Activated naive CD4-positive, alpha-beta T cell treated with Interleukin-2 at 50 U/mL for 16 hours (primary cell): Measurements from ENCODE around the gene MYO3A.
A peak's percentile ranks its signal among the peaks of the same experiment; 100 is the strongest.

Source experiments
- DNase-seq: peaks from one replicate; pipeline ENCODE4 v3.0.0-alpha.2; 2020

Gene MYO3A

DNA sequence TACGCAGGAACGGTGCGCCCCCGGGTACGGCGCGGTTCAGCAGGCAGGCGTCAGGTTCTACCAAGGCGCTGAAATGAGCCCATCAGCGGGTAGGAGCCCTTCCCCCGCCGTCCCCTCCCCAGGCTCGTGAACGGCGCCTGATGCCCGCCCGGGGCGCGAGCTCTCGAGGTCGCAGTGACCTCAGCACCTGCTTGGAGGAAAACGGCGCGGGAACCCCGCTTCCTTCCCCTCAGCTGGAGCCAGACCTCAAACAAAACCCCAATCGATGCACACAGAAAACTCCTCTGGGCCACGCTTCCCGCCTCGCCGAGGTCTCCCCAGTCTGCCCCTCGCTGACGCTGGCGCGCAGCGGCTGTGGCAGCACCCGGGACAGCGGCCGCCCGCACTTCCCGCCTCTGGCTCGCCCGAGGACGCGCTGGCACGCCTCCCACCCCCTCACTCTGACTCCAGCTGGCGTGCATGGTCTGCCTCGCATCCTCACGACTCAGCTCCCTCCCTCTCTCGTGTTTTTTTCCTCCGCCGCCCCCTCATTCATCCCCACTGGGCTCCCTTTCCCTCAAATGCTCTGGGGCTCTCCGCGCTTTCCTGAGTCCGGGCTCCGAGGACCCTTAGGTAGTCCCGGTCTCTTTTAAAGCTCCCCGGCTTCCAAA, 282.0 kb downstream of the MYO3A start:
- DNase-seq: peak; percentile 6

DNA sequence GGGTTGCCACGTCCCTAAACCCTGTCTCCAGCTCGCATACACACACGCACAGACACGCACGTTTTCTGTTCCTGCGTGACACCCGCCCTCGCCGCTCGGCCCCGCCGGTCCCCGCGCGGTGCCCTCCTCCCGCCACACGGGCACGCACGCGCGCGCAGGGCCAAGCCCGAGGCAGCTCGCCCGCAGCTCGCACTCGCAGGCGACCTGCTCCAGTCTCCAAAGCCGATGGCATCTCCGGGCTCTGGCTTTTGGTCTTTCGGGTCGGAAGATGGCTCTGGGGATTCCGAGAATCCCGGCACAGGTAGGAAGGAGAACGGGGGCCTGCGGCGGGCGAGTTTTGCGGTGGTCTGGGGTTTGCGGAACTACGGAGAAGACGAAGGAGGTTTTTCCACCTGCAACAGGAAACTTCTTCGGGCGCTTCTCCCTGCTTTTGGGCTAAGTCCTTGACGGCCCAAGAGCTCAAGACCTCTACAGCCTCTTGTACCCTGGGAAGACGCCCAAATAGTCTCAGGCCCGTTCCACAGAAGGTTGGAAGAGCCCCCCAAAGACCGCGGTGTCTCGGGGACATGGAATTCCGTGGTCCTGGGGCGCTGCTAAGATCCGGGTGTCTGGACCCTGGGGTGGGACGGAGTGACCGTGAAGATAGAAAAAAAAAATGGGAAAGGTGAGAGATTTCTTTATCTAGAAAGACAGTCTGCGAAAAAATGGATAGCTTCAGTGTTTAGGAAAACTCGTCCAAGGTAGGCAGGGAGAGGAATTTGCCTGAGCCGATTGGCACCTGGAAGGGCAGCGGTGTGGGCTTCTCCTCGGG, 282.8 kb downstream of the MYO3A start, which contains the start of gene GAD2:
GAD2 (plus strand) TSS at position 190 of the 811 bp plus-strand sequence; CDS start at position 226, 36 bp downstream.
- DNase-seq: no peak

DNA sequence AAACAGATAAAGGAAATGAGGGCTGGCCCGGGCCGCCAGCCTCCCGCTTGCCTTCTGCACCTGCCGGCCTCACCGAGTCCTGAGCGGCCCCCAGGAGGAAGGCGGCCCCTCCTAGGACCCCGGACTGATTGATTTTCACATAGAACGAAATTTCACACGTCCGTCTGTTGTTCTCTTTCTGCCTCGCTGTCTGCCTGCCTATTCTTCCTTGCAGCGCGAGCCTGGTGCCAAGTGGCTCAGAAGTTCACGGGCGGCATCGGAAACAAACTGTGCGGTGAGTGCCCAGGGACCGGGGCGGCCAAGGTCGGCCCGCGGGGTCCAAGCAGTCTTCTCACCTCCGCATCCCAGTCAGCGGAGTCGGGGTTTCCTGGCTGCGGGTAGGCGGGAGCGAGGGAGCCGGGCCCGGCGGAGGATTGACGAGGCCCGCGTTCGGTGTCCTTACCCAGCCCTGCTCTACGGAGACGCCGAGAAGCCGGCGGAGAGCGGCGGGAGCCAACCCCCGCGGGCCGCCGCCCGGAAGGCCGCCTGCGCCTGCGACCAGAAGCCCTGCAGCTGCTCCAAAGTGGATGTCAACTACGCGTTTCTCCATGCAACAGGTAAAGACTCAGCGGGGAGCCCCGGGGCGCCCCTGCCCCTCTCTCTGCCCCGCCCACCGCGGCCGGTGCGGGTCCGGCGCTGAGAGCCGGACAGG, 283.5 kb downstream of the MYO3A start:
- DNase-seq: no peak

DNA sequence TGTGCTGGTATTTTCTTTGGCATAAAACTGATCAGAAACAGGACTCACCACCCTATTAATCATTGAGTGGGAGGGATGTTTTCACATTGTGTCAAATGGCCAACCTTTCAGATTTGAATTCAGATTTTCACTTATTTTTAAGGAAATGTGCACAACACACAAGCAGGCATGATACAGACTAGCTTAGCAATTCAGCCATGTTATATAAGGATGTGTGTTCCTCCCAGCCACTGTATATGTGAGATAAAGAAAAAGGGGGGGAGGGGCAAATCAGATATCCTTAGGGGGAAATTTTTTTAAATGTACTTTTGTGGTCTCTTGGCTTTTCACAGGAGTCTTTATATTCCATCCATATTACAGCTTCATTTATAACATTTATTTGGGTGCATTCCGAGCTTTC, 285.6 kb downstream of the MYO3A start:
- DNase-seq: no peak

DNA sequence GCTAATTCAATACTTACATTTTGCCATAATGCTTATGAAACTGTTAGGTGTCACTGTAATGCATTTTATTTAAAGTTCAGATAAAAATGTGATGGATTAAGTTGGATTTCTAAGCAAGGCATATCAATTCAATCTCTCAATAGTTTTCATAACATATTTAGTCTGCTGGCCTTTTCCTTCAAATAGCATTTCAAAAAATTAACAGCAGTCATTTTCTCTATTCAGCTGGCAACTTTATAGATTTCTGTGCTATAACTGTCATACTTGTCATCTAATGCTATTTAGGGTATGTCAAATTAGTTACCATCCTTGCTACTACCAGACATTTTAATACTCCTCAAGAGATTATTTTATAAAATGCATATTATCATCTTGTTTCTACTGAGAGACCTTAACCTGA, 286.9 kb downstream of the MYO3A start:
- no peak for DNase-seq

DNA sequence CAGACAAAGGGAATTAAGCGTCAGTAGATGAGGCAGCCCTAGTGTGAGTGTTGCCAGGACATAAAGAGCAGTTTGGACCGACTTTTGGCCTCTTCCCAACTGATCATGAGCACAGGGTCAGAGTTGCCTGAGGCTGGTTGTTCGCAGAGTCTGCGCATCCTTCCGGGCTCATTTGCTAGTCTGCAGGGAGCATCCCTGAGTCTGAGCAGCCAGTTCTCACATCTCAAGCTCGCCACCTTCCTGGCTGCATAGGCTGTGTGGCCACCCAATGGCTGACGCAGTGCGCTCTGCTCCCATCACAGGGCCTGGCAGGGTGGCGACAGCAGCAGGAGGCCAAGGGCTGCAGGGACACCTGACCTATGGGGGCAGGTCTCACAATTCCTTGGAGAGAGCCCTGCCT, 287.5 kb downstream of the MYO3A start:
- DNase-seq: no peak

DNA sequence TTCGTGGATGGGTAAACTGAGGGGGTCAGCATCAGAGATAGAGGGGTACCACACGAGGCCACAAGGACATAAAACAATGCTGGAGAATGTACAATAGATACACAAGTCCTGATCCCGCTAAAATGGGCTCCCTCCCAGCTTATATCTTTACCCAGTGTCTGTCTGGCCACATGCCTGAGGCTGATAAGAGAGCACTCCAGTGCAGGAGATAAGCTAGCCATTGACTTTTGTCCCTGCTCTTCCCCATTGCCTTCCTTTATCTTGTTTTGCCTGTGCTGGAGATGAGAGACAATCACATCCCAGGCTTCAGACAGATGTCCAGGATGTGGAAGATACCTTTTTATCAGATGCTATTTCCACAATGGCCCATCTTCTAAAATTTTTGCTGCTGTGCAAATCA, 288.5 kb downstream of the MYO3A start:
- DNase-seq: no peak

DNA sequence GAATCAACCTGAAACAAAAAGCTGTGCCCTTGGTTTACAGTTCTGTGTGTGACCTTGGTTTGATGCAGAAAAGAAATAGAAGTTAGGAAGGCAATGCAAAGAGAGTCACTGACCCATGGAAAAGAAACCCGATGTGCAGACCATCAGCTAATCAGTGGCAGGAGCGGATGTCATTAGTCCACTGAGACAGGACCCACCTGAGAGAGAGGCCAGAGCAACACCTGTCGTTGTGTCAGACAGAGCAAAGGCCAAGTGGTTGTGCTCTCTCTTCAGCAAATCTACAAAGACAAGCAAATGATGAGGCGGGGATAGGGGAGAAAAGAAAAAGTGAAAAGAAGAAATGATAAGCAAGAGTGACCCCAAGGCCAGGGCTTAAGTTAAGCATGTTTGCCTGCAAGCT, 291.3 kb downstream of the MYO3A start:
- no peak for DNase-seq

DNA sequence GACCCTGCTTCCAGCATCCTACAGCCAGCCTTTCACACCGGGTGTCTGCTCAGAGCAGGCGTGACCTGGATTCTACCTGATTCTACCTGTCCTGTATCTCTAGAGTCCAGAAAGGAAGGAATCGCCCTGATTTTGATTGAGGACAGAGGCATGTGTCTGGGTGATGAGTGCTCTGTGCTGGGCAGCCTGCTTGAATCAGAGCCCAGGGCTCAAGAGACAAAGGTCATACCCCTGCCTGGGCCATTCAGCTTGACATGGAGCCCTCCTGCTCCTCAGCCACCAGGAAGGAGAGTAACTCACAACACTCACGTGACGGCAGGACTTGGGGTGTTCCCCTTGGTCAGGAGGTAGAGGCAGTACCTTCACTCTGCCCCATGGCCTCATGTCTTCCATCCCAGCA, 293.8 kb downstream of the MYO3A start:
- DNase-seq: no peak

DNA sequence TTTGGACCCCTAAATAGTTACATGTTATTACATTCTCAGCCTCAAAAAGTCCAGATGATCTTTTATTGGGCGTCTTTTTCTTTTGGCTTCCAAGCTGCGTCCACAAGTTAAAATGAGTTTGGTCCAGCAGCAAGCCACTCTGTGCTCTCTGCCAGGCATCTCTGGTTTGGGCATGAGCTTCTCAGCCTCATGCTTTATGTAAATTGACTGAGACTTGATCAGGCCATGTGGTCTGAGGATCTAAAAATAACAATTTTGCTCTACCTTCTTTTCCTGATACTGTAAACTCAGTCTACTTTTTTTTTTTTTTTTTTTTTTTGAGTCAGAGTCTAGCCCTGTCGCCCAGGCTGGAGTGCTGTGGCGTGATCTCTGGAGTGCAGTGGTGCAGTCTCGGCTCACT, 298.1 kb downstream of the MYO3A start:
- DNase-seq: no peak

DNA sequence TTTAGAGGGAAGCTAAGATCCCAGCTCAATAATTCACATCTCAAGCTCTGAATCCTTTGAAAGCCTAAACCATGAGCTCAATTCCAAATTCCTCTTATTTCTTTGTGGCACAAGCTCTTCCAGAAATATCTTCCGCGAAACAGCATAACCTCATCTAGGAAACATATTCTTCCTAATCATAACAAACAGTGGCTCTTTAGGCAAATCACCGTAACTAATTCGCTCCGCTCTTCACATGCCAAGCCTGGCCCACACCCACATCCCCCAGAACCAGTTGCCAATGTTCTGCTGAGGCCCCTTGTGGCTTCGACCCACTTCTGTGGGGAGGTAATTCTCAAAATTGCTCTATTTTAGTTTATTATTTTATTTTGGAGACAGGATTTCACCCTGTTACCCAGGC, 301.7 kb downstream of the MYO3A start:
- no peak for DNase-seq

DNA sequence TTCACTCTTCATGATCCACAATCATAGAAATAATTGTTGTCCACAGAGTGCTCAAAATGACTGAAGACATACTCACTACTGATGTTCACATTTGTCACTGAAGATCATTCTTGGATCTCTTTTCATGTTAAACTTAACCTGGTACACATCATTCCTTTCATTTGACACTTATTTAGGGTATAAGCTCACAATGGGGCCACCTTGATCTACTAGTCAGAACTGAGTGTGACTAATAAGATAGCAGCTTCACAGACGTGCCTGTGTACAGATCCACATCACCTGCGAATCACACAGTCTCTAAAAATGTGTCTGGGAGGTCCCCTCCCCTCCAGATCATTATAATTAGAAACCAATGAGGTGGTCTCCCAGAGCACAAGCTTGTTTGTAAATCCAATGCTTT, 304.3 kb downstream of the MYO3A start:
- no peak for DNase-seq

DNA sequence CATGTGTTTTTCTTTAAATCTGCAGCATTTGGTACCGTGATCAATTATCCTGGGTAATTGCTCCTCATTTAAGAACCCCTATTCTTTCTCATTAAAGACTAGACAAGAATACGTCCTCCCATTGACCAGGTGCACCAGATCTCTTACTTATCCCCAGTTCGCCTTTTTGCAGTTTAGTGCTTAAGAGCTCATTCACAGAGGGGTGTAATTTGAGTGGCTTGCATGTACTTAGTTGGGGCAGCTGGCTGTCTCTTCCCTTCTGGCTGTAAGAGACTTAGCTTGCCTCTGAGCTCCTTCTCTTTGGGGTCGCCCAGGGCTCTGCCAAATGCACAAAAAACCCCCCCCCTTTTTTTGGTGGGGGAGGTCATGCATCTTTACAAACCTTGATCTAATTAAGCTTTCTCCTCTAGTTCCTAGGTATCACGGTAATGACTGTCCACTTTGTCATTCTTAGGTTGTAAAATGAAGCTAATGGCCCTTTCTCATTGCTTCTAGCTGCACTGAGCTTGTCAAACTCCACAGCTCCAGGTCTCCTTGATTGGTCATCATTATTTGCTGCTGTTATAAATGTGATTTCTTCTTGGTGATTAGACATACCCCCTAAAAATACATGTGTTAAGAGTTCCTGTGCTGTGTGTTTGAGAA, 308.8 kb downstream of the MYO3A start:
- no peak for DNase-seq

DNA sequence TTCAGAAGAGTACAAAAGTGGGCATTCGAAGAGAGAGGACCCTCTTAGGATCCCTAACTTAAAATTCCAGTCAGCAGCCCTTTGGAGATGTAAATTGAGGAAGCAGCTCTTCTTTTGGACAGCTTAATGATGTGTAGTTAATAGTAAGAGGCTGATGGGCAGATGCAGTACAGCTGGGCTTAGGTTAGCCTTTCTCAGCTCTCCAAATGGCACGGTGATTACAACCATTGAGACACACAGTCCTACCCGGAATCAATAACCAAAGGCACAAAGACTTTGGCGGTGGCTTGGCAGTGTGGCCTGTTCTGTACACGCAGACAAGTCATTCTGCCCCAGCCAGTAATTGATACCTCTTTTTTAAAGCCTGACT, 309.3 kb downstream of the MYO3A start:
- DNase-seq: no peak

DNA sequence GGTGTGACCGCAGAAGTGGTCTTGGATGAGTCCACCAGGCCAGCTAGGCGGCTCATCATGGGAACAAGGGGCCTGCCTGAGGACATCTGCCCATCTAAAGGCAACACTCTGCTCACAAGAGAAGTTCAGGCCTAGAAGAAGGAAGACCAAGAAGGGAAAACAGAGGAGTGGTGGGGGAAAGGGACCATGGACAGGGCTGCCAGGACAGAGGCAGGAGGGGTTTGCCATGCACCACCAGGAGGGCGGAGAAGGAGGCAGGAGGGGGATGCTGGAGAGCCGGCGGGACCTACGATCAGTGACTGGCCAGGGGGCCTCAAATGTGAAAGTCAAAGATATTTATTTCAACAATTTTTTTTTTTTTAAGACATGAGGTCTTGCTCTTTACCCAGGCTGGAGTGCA, 315.7 kb downstream of the MYO3A start:
- DNase-seq: no peak

DNA sequence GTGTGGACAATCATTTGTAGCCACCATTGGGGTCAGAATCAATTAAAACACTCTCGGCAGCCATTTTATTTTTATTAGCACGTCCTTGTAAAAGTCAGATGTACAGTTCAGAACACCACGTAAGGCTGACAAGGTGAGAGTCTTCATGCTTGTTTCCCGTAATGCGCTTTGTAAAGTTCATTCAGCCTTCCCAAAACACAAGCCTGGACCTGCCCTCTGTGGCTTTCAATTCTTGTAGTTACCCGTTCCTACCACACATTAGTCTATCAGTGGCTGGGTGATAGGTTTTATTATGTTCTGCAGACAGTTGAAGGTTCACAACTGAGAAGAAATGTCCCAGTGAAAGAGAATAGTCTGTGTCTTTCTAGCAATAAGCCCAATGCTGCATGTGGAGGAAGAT, 317.9 kb downstream of the MYO3A start:
- DNase-seq: no peak

DNA sequence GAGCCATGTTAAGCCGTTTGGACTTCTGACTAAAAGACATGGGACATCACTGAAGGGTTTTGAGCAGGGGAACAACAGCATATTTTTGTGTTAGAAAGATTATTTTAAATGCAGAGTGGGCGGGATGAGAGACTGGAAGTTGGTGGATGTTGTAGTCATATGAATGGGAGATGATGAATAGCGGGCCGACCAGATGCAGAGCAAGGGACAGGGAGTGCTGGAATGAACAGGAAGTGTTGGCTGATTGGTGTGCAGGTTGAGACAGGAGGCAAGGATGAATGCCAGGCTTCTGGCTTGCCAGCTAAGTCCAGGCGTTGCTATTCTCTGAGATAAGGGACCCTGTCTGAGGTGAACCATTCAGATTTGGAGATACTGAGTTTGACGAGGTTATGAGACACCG, 320.6 kb downstream of the MYO3A start:
- no peak for DNase-seq

DNA sequence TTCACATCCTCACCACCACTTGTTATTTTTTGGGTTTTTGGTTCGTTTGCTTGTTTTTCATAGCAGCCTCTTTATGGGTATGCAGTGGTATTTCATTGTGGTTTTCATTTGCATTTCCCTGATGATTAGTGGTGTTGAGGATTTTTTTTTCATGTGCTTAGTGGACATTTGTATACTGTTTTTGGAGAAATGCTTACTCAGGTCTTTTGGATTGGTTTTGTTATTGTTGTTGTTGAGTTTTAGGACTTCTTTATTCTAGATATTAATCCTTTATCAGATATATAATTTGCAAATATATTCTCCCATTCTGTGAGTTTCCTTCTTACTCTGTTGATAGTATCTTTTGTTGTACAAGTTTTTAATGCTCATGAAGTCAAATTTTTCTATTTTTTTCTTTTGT, 325.3 kb downstream of the MYO3A start:
- no peak for DNase-seq
